H1 (cell line): ENCODE measurements around the gene COL17A1. TPM values are rescaled to one million over a fixed set of nuclear protein-coding genes. Genes with fewer than 3 reads are reported as not detected.

Experiments
- BACH1 ChIP-seq: IDR thresholded peaks from 2 replicates; pipeline ENCODE4 v1.6.1; 2012; ENCODE audit warnings: low read length, improper control_type of control experiment
- BRCA1 ChIP-seq: IDR thresholded peaks from 2 replicates; pipeline ENCODE4 v1.6.1; 2012; ENCODE audit warnings: low read depth, low read length, improper control_type of control experiment
- HDAC2 ChIP-seq, 2 experiments: fragments of 300-600 bp in 1 of 2; sonication (generic) in 1 of 2; IDR thresholded peaks; 2 replicates each; pipeline ENCODE4 v1.6.1; 2011 to 2012; ENCODE audit warnings: low read depth in 2 of 2, low read length in 2 of 2, mild to moderate bottlenecking in 2 of 2, moderate library complexity in 2 of 2, borderline replicate concordance in 1 of 2, inconsistent platforms in 1 of 2
- POLR2A ChIP-seq, 2 experiments: IDR thresholded peaks; 1 replicate in 1 of 2; 2 replicates in 1 of 2; pipeline ENCODE4 v1.6.1; 2011; ENCODE audit warnings: low read depth in 2 of 2, low read length in 2 of 2, mild to moderate bottlenecking in 2 of 2; ENCODE audit errors: control extremely low read depth in 1 of 2
- TBP ChIP-seq: IDR thresholded peaks from 2 replicates; pipeline ENCODE4 v1.6.1; 2011; ENCODE audit warnings: low read depth, low read length, improper control_type of control experiment
- polyA plus RNA-seq, 7 experiments: library from polyadenylated mRNA; depleted of rRNA in 3 of 7; stranded (reverse) in 5 of 7; unstranded in 2 of 7; fragments of >200 nt in 5 of 7; fragments of 200-250 nt in 2 of 7; gene quantifications; 1 replicate in 5 of 7; 2 replicates in 1 of 7; 4 replicates in 1 of 7; pipeline versions ENCODE4 v1.2.1 to v1.2.3, GENCODE V29; 2011 to 2013; ENCODE audit warnings: missing spikeins in 2 of 7, mixed read lengths in 2 of 7
- total RNA-seq: library from RNA; stranded (reverse); fragmentation: NEBNext Ultra II Directional; extraction: Animal tissue kit (Norgen Biotek cat#: 25700); gene quantifications from 2 replicates; pipeline ENCODE4 v1.2.1, GENCODE V29; 2021

The COL17A1 gene
- total and polyA plus RNA-seq, 2 of the 8 experiments (the other 6 are each of a cell fraction or from before 2014, with no cell fraction given) = 0.35 to 0.37 TPM

GRCh38 chr10:104121485-104122224, 36.0 kb upstream of the COL17A1 start, which contains the start of gene SFR1 (continued):
- 0 out of 4 replicates have a peak, but pooled peaks of 1 of the 2 experiments have one; percentile 14 for TF ChIP-seq HDAC2 (IDR thresholded peaks at IDR 0.05; ENCODE audit: borderline replicate concordance in 1 of 2, low read depth in 2 of 2, low read length in 2 of 2)
- peak; percentile 78 for TF ChIP-seq TBP
- no peak for TF ChIP-seq BRCA1
- TF ChIP-seq BACH1 = 0 out of 2 replicates have a peak, but pooled peaks have one; percentile 42
- TF ChIP-seq POLR2A (IDR thresholded peaks at IDR 0.05; ENCODE audit: control extremely low read depth in 1 of 2, low read depth in 2 of 2, low read length in 2 of 2) = peak; percentile 85 to 90
- TF ChIP-seq, all 59 proteins: peak for 23
